Measurements from ENCODE around the gene TTC31. TPM values are rescaled to one million over a fixed set of nuclear protein-coding genes. Genes with fewer than 3 reads are reported as not detected.

The TTC31 gene
- total RNA-seq (ENCODE audit: unreplicated experiment), result 23.8 TPM
- long read RNA-seq, partial matches to known transcripts, result 0 of 4 reads
- long read RNA-seq, other reads (novel, unspliced or antisense), result 3 of 4 reads

- H3K36me3 Mint-ChIP-seq (ENCODE audit: unreplicated experiment), result no peaks in the 10 kb centered on the region
- H3K27me3 Mint-ChIP-seq (ENCODE audit: unreplicated experiment), result peaks cover 12% of the 10 kb centered on the region
- peak; percentile 59 for TF ChIP-seq CTCF (IDR thresholded peaks at IDR 0.05; ENCODE audit: partially characterized antibody, unreplicated experiment)
- H3K9me3 Mint-ChIP-seq (ENCODE audit: unreplicated experiment), result peaks cover 7% of the 10 kb centered on the region
- H3K4me3 Mint-ChIP-seq (ENCODE audit: unreplicated experiment), result peak within 1 kb of the TSS; percentile 98
- peak; percentile 93 for DNase-seq
- H3K4me1 Mint-ChIP-seq (ENCODE audit: low read depth, unreplicated experiment), result no peaks in the 10 kb centered on the region
- H3K27ac Mint-ChIP-seq (ENCODE audit: unreplicated experiment), result peak within 1 kb of the TSS; percentile 99
These were observed at the start of gene TTC31, which contains the start of gene CCDC142 for GRCh38 chr2:74482801-74483674. Gene TTC31 (plus strand): TSS chr2:74483081. CDS start chr2:74483096, 15 bp downstream. Gene CCDC142 (minus strand): TSS chr2:74482998. CDS start chr2:74482837, 161 bp downstream.

- Mint-ChIP-seq H3K9me3 (ENCODE audit: unreplicated experiment) (peaks cover 14% of the 10 kb centered on the region), H3K4me3 (ENCODE audit: unreplicated experiment) (no peak overlapping the region), H3K27me3 (ENCODE audit: unreplicated experiment) (peaks cover 11% of the 10 kb centered on the region), H3K4me1 (ENCODE audit: low read depth, unreplicated experiment) (peaks cover 24% of the 10 kb centered on the region), H3K27ac (ENCODE audit: unreplicated experiment) (no peak overlapping the region), H3K36me3 (ENCODE audit: unreplicated experiment) (no peaks in the 10 kb centered on the region)
- no peak for DNase-seq
- TF ChIP-seq CTCF (IDR thresholded peaks at IDR 0.05; ENCODE audit: partially characterized antibody, unreplicated experiment), result no peak
These were observed 46.6 kb upstream of the TTC31 start for GRCh38 chr2:74436111-74436805.

- no peaks in the 10 kb centered on the region for H3K36me3 Mint-ChIP-seq (ENCODE audit: unreplicated experiment)
- H3K4me3 Mint-ChIP-seq (ENCODE audit: unreplicated experiment), result peak overlapping the region; percentile 36
- TF ChIP-seq CTCF (IDR thresholded peaks at IDR 0.05; ENCODE audit: partially characterized antibody, unreplicated experiment), result no peak
These were observed 45.8 kb upstream of the TTC31 start for GRCh38 chr2:74436848-74437695.

GRCh38 chr2:74438248-74438647, 44.6 kb upstream of the TTC31 start:
- peak overlapping the region; percentile 95 for H3K4me3 Mint-ChIP-seq (ENCODE audit: unreplicated experiment)
- TF ChIP-seq CTCF (IDR thresholded peaks at IDR 0.05; ENCODE audit: partially characterized antibody, unreplicated experiment), result no peak
- H3K27me3 Mint-ChIP-seq (ENCODE audit: unreplicated experiment), result peaks cover 13% of the 10 kb centered on the region
- H3K27ac Mint-ChIP-seq (ENCODE audit: unreplicated experiment), result peak overlapping the region; percentile 81
- no peaks in the 10 kb centered on the region for H3K36me3 Mint-ChIP-seq (ENCODE audit: unreplicated experiment)
- H3K4me1 Mint-ChIP-seq (ENCODE audit: low read depth, unreplicated experiment), result peaks cover 24% of the 10 kb centered on the region
- H3K9me3 Mint-ChIP-seq (ENCODE audit: unreplicated experiment), result peaks cover 16% of the 10 kb centered on the region
- no peak for DNase-seq

More at GRCh38 chr2:74436848-74437695, 45.8 kb upstream of the TTC31 start:
- Mint-ChIP-seq H3K9me3 (ENCODE audit: unreplicated experiment) (peaks cover 14% of the 10 kb centered on the region), H3K27ac (ENCODE audit: unreplicated experiment) (no peak overlapping the region), H3K4me1 (ENCODE audit: low read depth, unreplicated experiment) (peaks cover 24% of the 10 kb centered on the region), H3K27me3 (ENCODE audit: unreplicated experiment) (peaks cover 11% of the 10 kb centered on the region)
- no peak for DNase-seq

Measured in glutamatergic neuron (in vitro differentiated cells).